Endodermal cell (in vitro differentiated cells): ENCODE results near the gene EPHB1. TPM values are rescaled to one million over a fixed set of nuclear protein-coding genes. Genes with fewer than 3 reads are reported as not detected.

Experiments used
- DNase-seq: peaks from one replicate; pipeline ENCODE4 v3.0.0-alpha.2; 2017
- H3K27ac ChIP-seq: 2 replicates; pipeline ENCODE4 v1.5.1; 2013; ENCODE audit warnings: mild to moderate bottlenecking, low read depth, low read length, moderate library complexity
- H3K27me3 ChIP-seq: 2 replicates; pipeline ENCODE4 v1.6.1; 2013; ENCODE audit warnings: mild to moderate bottlenecking, low read length, moderate library complexity; ENCODE audit not compliant: insufficient read depth, control insufficient read depth, poor library complexity, severe bottlenecking
- H3K36me3 ChIP-seq: 2 replicates; pipeline ENCODE4 v1.7.0; 2013; ENCODE audit warnings: mild to moderate bottlenecking, low read length, moderate library complexity; ENCODE audit not compliant: control insufficient read depth, insufficient read depth
- H3K4me1 ChIP-seq: one replicate; pipeline ENCODE4 v1.7.0; 2013; ENCODE audit warnings: low read length; ENCODE audit not compliant: control insufficient read depth, insufficient read depth
- H3K4me3 ChIP-seq: 2 replicates; pipeline ENCODE4 v1.5.1; 2013; ENCODE audit warnings: mild to moderate bottlenecking, low read length, moderate library complexity
- H3K9ac ChIP-seq: 2 replicates; pipeline ENCODE4 v1.6.1; 2013; ENCODE audit warnings: mild to moderate bottlenecking, low read length, moderate library complexity; ENCODE audit not compliant: poor library complexity, severe bottlenecking; ENCODE audit errors: extremely low read depth
- H3K9me3 ChIP-seq: 2 replicates; pipeline ENCODE4 v1.6.1; 2013; ENCODE audit warnings: mild to moderate bottlenecking, low read length, moderate library complexity; ENCODE audit not compliant: control insufficient read depth
- H3K27ac Mint-ChIP-seq: 2 replicates; pipeline ENCODE4 v1.8.0; 2020; ENCODE audit warnings: mixed read lengths
- H3K27me3 Mint-ChIP-seq: 2 replicates; pipeline ENCODE4 v1.8.0; 2021; ENCODE audit warnings: mild to moderate bottlenecking, mixed read lengths; ENCODE audit not compliant: insufficient read depth
- H3K36me3 Mint-ChIP-seq: 2 replicates; pipeline ENCODE4 v1.8.0; 2020; ENCODE audit warnings: low read depth, mixed read lengths
- H3K4me1 Mint-ChIP-seq: 2 replicates; pipeline ENCODE4 v1.8.0; 2020; ENCODE audit warnings: mixed read lengths
- H3K4me3 Mint-ChIP-seq: 2 replicates; pipeline ENCODE4 v1.8.0; 2020; ENCODE audit warnings: mild to moderate bottlenecking, moderate library complexity, mixed read lengths
- H3K9me3 Mint-ChIP-seq: 2 replicates; pipeline ENCODE4 v1.8.0; 2020; ENCODE audit warnings: mild to moderate bottlenecking, mixed read lengths
- WGBS, 2 experiments: methylation state at CpG; one replicate each; pipeline versions ENCODE4 v1.1.5 to v1.1.7; 2013; ENCODE audit warnings: missing lambda C conversion rate in 2 of 2, mixed read lengths in 1 of 2; ENCODE audit not compliant: insufficient coverage in 1 of 2, insufficient read length in 1 of 2; 5-methylcytosine and 5-hydroxymethylcytosine counted together
- total RNA-seq, 2 donors: library from RNA; stranded (reverse); fragmentation: NEBNext Ultra II Directional in 1 of 2; extraction: Animal tissue kit (Norgen Biotek cat#: 25700) in 1 of 2; gene quantifications; 2 replicates in 1 of 2; 3 replicates in 1 of 2; pipeline ENCODE4 v1.2.1, GENCODE V29; 2021
- TF ChIP-seq, protein P1 (sequence below): fragments of 200-600 bp; sonication (generic); conservative IDR thresholded peaks from 2 replicates; pipeline ENCODE4 v1.5.0; 2021; ENCODE audit warnings: antibody characterized with exemption, mild to moderate bottlenecking

Gene EPHB1
- total RNA-seq, 2 donors from 2014 or later: 2.9 to 3.6 TPM

DNA sequence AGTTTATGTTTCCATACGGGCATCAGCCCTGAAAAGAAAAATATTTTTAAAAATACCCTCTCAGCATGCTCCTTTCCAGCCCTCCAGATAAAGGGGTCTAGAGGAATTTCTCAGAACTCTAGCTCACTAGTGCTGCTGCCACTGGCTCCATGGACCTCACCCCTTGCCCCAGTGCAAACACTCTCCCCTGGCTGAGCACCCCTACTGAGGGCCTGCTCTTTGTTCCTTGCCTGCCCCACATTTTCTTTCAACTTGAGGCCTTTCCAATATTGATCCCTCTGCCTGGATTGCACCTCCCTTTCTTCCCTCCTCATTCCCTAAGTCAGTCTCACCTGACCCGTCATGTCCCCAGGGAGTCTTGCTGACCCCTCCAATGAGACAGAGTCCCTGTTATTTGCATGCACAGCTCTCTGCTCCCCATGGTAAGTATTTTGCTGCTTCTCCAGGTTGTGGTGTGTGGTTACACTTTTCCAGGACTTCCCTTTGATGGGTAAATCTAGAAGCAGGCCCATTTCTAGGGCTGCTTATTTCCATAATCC, 196.5 kb downstream of the EPHB1 start:
- Histone ChIP-seq H3K9ac (no peak overlapping the region), H3K9me3 (no peaks in the 10 kb centered on the region), H3K4me3 (no peak overlapping the region), H3K36me3 (no peaks in the 10 kb centered on the region), H3K4me1 (no peaks in the 10 kb centered on the region), H3K27ac (no peak overlapping the region), H3K27me3 (peaks cover 60% of the 10 kb centered on the region)
- WGBS, 2 experiments: 67 to 82% methylated on average over 1 to 2 of the region's 2 CpGs
- H3K27me3 Mint-ChIP-seq: peaks cover 28% of the 10 kb centered on the region
- no peaks in the 10 kb centered on the region for H3K36me3 Mint-ChIP-seq
- peaks cover 12% of the 10 kb centered on the region for H3K4me1 Mint-ChIP-seq
- DNase-seq: no peak
- TF ChIP-seq, protein P1, sequence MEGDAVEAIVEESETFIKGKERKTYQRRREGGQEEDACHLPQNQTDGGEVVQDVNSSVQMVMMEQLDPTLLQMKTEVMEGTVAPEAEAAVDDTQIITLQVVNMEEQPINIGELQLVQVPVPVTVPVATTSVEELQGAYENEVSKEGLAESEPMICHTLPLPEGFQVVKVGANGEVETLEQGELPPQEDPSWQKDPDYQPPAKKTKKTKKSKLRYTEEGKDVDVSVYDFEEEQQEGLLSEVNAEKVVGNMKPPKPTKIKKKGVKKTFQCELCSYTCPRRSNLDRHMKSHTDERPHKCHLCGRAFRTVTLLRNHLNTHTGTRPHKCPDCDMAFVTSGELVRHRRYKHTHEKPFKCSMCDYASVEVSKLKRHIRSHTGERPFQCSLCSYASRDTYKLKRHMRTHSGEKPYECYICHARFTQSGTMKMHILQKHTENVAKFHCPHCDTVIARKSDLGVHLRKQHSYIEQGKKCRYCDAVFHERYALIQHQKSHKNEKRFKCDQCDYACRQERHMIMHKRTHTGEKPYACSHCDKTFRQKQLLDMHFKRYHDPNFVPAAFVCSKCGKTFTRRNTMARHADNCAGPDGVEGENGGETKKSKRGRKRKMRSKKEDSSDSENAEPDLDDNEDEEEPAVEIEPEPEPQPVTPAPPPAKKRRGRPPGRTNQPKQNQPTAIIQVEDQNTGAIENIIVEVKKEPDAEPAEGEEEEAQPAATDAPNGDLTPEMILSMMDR: no peak
- no peak overlapping the region for H3K4me3 Mint-ChIP-seq
- H3K27ac Mint-ChIP-seq: peak overlapping the region; percentile 62
- no peaks in the 10 kb centered on the region for H3K9me3 Mint-ChIP-seq

DNA sequence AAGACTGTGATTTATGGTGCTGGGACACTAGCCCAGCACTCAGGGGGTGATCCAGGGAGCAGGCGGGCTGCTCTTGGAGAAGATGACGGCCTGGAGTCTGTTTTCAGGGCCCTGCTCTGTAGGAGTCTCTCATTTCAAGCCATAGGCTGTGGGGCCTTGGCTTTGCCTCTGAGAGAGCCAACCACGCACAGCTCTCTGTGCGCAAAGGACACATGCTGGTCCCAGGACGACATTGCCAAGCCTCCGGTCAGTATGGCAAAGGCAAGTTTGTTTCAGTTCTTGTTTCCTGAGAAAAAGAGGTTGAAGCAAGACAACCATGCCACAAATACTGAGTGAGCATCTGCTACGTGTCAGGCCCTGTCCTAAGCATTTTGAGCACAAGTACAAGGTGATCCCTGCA, 197.1 kb downstream of the EPHB1 start:
- Mint-ChIP-seq H3K27me3 (peaks cover 25% of the 10 kb centered on the region), H3K36me3 (no peaks in the 10 kb centered on the region), H3K4me1 (peaks cover 12% of the 10 kb centered on the region), H3K9me3 (no peaks in the 10 kb centered on the region), H3K4me3 (no peak overlapping the region), H3K27ac (no peak overlapping the region)
- Histone ChIP-seq H3K4me1 (no peaks in the 10 kb centered on the region), H3K27me3 (peaks cover 57% of the 10 kb centered on the region), H3K9me3 (no peaks in the 10 kb centered on the region), H3K9ac (no peak overlapping the region), H3K4me3 (no peak overlapping the region), H3K27ac (no peak overlapping the region), H3K36me3 (no peaks in the 10 kb centered on the region)
- TF ChIP-seq, protein P1: no peak
- DNase-seq: no peak
- 90 to 96% methylated on average over 7 of the region's 7 CpGs for WGBS, 2 experiments

DNA sequence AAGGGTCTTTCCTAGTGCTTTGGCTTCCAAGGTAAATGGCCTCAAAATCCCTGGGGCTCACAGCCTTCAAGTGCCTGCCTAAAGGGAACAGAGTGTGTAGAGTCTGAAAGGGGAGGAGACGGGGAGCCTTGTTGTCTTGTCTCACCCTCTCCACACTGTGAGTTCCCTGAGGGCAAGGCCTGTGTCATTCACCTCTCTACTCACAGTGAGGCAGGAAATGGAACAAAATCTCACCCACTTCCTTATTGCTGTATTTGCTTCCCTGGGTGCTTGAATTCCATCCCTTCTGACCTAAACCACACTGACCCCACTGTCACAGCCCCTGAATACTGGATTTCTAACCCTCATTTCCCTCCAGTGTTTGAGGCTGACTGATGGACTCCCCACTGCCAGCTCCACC, 197.5 kb downstream of the EPHB1 start:
- Histone ChIP-seq H3K4me3 (no peak overlapping the region), H3K27me3 (peaks cover 57% of the 10 kb centered on the region), H3K27ac (no peak overlapping the region), H3K4me1 (no peaks in the 10 kb centered on the region), H3K9me3 (no peaks in the 10 kb centered on the region), H3K9ac (no peak overlapping the region), H3K36me3 (no peaks in the 10 kb centered on the region)
- Mint-ChIP-seq H3K27me3 (peaks cover 21% of the 10 kb centered on the region), H3K4me1 (peaks cover 12% of the 10 kb centered on the region), H3K9me3 (no peaks in the 10 kb centered on the region), H3K36me3 (no peaks in the 10 kb centered on the region), H3K4me3 (no peak overlapping the region), H3K27ac (no peak overlapping the region)
- TF ChIP-seq, protein P1: no peak
- no peak for DNase-seq
- 75% methylated on average over 1 of the region's 1 CpG; no CpG with 5 or more reads in 1 of the 2 experiments for WGBS, 2 experiments
